HEK293 (cell line): ENCODE data around the gene PRKCE.

Experiments used
- CTCF ChIP-seq: fragments of 450-650 bp; formaldehyde crosslinking; IDR thresholded peaks from 2 replicates; pipeline ENCODE4 v1.5.1; 2016; ENCODE audit warnings: missing biosample characterization, missing genetic modification characterization
- ZBTB6 ChIP-seq: fragments of 450-650 bp; formaldehyde crosslinking; IDR thresholded peaks from 2 replicates; pipeline ENCODE4 v1.5.1; 2017; ENCODE audit warnings: missing biosample characterization, missing genetic modification characterization

GRCh38 chr2:45605116-45605515 is 46.4 kb upstream of the PRKCE start:
- TF ChIP-seq CTCF (tag by site-specific recombination) (no peak), ZBTB6 (tag by site-specific recombination) (no peak)
